ENCODE measurements around the gene CCDC188.

DNA sequence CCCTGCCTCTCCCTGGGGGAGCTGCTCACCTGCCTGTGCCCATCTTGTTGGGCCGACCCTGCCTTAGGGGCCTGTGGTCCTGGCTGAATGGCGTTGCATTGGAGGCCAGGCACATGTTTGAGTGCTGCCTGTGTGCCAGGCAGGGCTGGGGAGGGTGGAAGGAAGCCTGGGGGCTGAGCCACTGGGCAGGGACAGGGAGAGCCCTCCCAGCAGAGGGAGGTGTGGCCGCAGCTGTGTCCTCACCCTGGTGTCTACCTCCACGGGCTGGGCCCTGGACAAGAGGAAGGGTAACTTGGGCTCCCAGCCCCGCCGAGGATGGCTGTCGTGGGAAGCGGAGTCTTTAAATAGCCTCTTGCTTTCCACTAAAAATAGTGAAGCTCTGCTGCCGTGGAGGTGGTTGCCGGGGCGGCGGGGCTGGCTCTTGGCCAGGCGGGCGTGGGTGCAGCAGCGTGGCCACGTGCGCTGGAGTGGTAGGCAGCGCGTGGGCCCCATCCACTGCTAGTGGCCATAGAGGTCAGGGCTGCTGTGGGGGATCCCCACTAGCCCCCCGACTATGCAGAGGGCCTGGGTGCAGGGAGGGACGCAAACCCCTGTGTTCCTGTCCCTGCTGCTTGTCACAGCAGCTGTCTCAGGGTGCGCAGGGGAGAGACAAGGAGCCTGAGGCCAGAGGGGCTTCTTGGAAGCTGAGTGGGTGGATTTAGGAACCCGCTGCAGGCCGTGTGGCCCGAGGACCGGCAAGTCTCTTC lies 13.0 kb downstream of the CCDC188 start:
- TF ChIP-seq POLR2AphosphoS5 (IDR thresholded peaks at IDR 0.05; ENCODE audit: borderline replicate concordance, low read depth, low read length) = no peak
- no peak for TF ChIP-seq EZH2 (IDR thresholded peaks at IDR 0.05)
- TF ChIP-seq FOXP2 (optimal IDR thresholded peaks at IDR 0.05; ENCODE audit: control extremely low read depth, extremely low read length, insufficient read depth) = no peak
